HG03558 (cell line): ENCODE results near the gene SNX22.

Experiments
- ATAC-seq: cut with Tn5 transposase; IDR thresholded peaks from one replicate; pipeline ENCODE4 v1.9.1; 2021; ENCODE audit warnings: moderate number of reproducible peaks; ENCODE audit not compliant: unreplicated experiment; ENCODE audit errors: extremely low read depth

Gene SNX22

DNA sequence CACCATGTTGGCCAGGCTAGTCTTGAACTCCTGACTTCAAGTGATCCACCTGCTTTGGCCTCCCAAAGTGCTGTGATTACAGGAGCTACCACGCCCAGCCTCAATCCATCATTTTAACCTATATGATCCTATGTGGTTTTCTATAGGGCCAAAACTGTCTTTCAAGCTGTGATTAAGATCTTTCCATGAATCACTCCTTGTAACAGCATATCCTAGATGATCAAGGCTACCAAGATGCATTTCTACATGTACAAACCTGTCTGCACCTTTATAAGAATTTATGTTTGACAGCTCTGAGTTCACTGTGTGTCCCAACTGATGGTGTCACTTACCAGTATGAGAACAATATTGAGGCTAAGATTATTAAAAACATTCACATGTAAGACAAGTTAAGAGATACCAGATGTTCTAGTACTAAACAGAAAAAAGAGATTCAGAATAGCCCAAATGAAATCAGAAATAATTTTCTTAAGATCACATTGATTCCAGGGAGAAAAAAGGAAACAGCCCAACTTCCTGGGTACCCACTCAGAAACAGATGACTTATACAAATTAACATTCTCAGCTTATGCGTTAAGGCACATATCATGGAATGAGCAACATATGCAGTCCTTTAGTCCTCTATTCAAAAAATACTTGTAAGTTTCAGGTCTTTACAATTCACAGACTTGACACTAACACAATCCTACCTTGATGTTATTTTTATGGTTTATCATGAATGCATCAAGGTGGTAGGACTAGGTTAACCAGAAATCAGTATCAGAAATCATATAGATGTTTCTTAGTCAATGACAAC, 36.1 kb downstream of the SNX22 start:
- ATAC-seq, result no peak

- no peak for ATAC-seq
These were observed 40.7 kb downstream of the SNX22 start for GRCh38 chr15:64191971-64192830.

DNA sequence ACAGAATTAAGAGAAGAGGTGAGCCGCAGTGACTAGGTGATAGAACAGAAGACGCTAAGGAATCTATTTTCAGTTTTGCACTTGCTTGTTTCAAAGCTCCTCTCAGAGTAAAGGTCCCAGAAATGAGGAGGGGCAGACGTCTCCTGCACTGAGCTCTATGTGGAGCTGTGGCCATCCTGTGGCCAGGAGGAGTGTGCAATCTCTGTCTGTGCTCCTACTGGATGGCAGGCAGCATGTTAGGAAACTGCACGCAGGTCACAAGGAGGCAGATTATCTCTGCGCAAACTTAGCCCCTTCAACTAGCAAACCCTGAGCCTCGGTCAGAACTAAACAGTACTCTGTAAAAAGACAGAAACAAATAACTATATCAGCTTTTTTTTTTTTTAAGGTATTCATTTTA, 42.4 kb downstream of the SNX22 start:
- no peak for ATAC-seq

- no peak for ATAC-seq
These were observed 45.9 kb downstream of the SNX22 start for GRCh38 chr15:64197425-64197824.

GRCh38 chr15:64205202-64205601, 53.7 kb downstream of the SNX22 start:
- no peak for ATAC-seq
